HG03558 (cell line): ENCODE measurements around the gene ASL.
"Not testable (repeated sequence)": the region's sequence is repeated elsewhere in the genome, so short reads cannot be mapped to it uniquely, and the experiment has no call there.

Source experiments
- ATAC-seq: cut with Tn5 transposase; IDR thresholded peaks from one replicate; pipeline ENCODE4 v1.9.1; 2021; ENCODE audit warnings: moderate number of reproducible peaks; ENCODE audit not compliant: unreplicated experiment; ENCODE audit errors: extremely low read depth

The ASL gene

DNA sequence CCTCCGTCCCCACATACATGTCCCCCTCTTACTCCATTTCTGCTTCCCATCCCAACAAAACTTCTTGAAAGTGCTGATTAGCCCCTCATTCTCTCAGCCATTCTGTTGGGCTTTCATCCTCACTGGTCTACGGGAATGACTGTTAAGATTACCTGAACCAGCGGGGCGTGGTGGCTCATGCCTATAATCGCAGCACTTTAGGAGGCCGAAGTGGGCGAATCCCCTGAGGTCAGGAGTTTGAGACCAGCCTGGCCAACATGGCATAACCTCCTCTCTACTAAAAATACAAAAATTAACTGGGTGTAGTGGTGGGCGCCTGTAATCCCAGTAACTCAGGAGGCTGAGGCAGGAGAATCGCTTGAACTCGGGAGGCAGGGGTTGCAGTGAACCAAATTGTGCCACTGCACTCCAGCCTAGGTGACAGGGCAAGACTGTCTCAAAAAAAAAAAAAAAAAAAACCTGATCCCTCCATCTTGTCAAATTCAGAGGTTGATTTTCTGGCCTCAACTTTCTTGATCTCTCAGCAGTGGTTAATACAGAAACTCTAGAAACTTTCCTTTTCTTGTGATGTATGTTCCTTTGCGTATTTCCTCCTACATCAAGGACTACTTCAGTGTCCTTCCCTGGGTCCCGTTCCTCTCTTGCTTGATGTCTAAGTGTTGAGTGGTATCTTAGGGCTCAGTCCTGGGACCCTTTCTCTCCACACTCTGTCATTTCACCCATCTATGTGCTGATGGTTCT, 41.2 kb downstream of the ASL start:
- not testable (repeated sequence) for ATAC-seq

DNA sequence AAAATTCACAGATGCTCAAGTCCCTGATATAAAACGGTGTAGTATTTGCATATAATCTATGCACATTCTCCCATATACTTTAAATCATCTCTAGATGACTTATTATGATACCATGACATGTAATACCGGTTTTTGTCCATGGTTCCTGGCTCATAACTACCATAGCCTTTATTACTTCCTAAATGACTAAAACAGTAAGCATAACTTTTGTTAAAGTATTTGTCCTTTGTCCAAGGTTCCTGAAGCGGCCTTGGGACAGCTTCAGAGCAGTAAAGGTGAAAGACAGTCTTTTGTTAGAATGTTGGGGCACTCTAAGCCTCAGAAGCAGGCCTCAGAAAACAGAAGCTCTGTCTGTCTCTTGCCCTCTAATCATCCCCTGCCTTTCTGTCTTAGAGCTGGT, 43.0 kb downstream of the ASL start:
- no peak for ATAC-seq

DNA sequence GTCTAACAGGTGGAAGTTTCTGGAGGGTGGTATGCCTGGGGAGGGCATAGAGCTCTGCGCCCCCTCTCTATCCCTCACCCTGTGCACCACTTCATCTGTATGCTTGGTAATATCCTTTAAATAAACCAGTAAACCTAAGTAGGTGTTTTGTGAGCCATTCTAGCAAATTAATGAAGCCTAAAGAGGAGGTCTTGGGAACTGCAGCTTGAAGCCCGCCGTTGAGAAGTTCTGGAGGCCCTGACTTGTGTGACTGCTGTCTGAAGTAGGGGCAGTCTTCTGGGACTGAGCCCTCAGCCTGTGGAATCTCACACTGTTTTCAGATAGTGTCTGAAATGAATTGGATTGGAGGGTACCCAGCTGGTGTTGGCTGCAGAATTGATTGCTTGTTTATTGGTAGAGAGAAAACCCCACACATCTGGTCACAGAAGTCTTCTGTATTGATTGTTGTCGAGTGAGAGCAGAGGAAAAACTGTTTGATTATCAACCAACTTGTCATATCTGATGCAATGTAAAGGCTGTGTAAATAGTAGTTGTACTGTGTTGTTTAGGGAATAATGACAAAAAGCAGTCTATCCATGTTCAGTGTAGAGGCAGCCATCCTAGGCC, 43.7 kb downstream of the ASL start:
- no peak for ATAC-seq

DNA sequence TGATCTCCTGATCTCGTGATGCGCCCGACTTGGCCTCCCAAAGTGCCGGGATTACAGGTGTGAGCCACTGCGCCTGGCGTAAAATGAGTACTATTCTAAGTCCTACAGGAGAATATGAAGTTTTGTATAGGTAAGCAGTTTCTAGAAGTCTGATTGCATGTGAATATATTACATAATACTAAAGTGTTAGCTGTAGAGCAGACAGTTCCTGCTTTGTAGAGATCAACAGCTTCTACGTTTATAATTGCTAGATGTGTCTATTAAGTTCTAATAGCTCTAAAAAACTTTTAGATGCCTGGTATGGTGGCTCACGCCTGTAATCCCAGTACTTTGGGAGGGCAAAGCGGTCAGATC, 47.5 kb downstream of the ASL start:
- ATAC-seq: no peak

DNA sequence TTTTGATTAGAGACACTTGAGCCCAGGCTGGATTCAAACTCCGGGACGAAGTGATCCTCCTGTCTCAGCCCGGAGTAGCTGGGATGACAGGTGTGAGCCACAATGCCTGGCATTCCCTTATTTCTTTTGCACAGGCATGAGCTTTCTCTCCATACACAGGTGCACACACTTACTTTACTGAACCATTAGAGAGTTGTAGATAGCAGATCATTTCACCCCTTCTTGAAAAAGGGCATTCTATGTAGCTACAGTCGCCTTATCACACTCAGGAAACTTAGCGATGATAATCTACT, 48.9 kb downstream of the ASL start:
- ATAC-seq: not testable (repeated sequence)

DNA sequence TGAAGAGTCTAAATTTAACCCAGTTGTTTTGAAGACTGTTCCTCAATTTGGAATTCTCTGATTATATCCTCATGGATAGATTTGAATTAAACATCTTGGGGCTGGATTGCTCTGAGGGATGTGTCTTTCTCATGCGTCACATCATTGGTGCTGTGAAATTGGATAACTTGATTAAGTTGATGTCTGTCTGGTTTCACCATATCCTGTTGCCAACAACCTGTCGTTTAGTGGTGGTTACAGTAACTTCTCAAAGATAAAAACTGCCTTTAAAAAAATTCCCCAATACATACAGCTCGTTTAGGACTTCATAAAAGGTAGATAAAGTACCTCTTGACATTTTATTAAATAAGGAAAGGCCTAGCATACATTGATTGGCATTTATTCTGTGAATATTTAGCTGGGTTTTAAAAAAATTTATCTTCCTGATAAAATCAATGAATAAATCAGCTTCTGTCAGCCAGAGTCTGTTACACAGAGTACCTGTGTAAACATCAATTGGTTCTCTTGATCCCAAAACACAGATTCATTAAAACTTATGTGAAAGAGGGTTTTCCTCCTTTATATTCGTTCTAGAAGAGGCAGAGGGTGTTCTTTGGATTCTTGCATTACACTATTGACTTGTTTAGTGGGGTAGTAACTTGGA, 49.6 kb downstream of the ASL start:
- ATAC-seq: no peak

DNA sequence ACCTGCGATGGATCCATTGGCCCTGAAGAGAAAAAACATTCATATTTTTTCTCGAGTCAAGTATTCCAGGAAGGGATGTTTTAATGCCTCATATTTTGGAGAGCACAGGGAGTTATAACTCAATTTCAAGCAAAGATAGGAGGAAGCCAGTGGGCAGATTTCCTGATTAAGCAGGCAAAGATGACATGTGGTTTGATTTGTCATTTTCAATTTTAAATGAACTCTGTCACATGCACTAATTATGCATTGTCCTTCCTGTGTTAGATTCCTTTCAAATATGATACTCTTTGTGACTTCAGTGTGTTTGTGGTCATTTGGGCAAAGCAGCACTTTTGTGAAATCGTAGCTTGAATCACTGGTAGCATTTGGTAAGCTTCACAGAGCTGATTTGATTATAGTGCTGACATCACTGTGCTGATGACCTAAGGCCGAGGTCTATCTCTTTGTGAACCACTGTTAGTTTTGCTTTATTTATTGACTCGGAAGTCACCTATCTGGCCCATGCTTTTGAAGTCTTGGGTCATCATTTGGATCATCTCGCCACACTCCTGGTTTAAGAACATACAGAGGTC, 50.2 kb downstream of the ASL start:
- not testable (repeated sequence) for ATAC-seq

DNA sequence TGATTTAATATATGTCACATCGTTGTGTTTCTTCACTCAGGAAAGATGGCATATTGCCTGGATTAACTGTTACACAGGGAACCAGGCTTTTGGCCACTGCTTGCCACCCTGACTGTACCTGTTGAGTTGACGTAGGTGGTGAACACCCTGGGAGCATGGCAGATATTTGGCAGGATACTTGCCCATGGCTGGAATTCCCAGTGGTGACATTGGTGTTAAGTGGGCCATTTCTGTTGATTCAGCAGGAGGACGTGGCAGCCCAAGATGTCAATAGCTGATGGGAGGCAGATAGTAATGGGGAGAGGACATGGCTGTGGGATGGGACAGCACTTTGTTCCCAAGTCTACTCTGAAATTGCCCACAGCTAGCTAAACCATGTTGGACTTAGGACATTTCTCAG, 51.6 kb downstream of the ASL start:
- not testable (repeated sequence) for ATAC-seq

DNA sequence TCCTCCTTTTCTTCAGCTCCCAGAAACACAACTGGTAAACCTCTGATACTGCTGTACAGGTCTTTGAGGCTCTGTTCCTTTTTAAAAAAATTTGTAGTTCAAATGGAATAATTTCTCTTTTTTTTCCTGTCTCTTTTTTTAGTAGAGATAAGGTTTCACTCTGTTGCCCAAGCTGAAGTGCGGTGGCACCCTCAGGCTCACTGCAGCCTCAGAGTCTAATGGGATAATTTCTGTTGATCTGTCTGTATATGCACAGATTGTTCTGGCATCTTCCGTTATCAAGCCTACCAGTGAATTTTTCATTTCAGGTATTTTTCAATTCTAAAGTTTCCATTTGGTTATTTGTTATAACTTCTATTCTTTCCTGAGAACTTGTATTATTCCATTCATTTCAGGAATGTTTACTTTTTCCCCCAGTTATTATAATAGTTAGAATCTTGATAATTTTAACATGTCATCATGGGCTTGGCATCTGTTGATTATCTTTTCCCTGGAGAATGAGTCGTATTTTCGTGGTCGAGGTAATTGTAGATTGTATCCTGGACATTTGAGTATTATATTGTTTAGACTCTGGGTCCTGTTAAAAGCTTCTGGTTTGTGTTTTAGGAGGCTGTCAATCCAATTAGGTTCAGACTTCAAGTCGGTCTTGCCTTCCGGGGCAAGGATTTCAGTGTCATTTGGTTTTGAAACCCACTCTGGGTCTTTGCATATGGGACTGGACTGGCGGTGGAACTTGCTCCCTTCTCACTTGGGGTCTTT, 63.6 kb downstream of the ASL start:
- ATAC-seq: no peak

DNA sequence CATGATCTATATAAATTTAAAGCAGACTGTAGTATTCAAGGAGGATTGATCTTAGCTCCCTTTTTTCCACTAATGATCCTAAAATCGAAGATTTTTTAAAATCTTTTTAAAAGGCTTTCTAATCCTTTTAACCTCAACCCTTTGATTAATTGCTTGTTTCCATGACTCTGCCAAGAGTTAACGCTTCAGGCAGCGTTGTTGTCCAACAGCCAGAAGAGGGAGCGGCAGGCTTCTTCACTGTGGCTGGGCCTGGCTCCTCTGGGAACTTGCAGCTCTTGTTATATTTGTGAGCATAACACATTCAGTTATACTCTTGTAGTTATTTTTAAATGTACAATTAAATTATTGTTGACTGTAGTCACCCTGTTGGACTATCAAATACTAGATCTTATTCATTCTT, 65.3 kb downstream of the ASL start:
- ATAC-seq: no peak

DNA sequence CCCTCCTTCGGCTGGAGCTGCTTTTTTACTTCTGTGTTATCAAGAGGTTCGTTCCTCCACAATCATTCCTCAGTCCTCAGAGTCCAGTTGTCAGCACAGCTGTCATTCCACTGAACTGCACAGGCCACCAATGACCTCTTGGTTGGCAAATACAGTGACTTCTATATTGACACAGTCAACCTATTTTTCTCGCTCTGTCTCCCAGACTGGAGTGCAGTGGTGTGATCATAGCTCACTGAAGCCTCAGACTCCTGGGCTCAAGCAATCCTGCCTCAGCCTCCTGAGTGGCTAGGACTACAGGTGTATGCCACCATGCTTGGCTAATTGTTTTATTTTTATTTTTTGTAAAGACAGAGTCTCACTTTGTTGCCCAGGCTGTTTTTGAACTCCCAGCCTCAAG, 66.7 kb downstream of the ASL start:
- ATAC-seq: no peak

DNA sequence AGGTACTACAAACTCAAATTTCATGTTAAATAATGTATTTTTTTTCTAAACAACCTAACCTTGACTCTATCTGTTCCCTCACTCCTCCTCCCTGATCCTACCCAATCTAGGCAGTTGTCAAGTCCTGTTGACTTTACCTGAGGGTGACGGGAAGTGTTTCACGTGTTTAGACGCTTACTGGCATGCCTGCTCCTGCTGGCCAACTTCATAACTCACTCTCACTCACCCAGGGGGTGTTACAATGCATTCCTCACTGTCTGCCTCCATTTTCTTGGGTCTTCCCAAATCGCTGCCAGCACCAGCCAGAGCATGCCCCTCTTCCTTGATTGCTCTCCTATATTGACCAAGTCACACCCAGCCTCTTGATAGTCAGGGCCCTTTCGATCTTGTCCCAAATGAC, 67.4 kb downstream of the ASL start:
- ATAC-seq: no peak
